ENCODE measurements around the gene KCNK3. TPM values are rescaled to one million over a fixed set of nuclear protein-coding genes. Genes with fewer than 3 reads are reported as not detected.

Gene KCNK3
- total and polyA plus RNA-seq, 2 of the 13 experiments (the other 11 are each of a cell fraction or from before 2014, with no cell fraction given) = not detected

DNA sequence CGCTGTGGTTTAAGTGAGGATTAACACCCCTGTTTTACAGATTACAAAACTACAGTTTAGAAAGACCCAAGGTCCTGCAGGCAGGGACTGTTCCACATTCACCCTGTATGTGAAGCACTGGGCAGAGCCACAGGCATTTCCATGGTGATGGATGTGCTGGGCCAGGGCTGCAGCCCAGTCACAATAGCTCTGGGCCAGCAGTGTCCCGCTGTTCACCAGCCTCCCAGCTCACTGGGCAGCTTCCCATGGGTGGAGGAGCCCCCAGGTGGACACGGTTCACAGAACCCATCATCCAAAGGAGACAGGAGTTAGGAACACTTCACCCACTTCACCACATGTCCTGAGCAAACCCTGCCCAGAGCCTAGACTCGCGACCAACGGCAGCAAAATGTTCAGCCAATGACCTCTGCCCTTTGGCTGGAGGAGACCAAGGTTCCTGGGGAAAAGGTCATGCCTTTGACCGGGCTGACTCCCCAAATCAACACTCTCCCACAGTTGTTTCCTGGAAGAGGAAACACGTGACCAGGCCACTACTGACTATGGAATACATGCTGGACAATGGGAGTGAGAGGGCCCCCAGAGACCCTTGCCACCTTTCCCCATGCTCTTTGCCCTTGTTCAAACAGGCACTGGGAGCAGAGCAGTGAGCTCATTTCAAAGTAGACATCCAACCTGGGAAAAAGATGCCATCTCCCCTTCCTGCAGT is 43.5 kb downstream of the KCNK3 start (continued):
- TF ChIP-seq, protein P1, sequence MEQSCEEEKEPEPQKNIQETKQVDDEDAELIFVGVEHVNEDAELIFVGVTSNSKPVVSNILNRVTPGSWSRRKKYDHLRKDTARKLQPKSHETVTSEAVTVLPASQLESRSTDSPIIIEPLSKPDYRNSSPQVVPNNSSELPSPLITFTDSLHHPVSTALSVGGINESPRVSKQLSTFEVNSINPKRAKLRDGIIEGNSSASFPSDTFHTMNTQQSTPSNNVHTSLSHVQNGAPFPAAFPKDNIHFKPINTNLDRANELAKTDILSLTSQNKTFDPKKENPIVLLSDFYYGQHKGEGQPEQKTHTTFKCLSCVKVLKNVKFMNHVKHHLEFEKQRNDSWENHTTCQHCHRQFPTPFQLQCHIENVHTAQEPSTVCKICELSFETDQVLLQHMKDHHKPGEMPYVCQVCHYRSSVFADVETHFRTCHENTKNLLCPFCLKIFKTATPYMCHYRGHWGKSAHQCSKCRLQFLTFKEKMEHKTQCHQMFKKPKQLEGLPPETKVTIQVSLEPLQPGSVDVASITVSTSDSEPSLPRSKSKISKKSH (CRISPR knock-in tag; IDR thresholded peaks at IDR 0.05; ENCODE audit: borderline replicate concordance) = no peak
- TF ChIP-seq ARHGAP35 (CRISPR knock-in tag; IDR thresholded peaks at IDR 0.05; ENCODE audit: borderline replicate concordance) = no peak
- no peak for TF ChIP-seq HCFC1 (IDR thresholded peaks at IDR 0.05; ENCODE audit: low read depth, low read length)
- no peak for TF ChIP-seq ZNF354B (CRISPR knock-in tag; IDR thresholded peaks at IDR 0.05)
- TF ChIP-seq ZBTB20 (CRISPR knock-in tag; IDR thresholded peaks at IDR 0.05; ENCODE audit: borderline replicate concordance, low read depth) = peak; percentile 87; the same call in 1 of the 2 replicates
- TF ChIP-seq, protein P2, sequence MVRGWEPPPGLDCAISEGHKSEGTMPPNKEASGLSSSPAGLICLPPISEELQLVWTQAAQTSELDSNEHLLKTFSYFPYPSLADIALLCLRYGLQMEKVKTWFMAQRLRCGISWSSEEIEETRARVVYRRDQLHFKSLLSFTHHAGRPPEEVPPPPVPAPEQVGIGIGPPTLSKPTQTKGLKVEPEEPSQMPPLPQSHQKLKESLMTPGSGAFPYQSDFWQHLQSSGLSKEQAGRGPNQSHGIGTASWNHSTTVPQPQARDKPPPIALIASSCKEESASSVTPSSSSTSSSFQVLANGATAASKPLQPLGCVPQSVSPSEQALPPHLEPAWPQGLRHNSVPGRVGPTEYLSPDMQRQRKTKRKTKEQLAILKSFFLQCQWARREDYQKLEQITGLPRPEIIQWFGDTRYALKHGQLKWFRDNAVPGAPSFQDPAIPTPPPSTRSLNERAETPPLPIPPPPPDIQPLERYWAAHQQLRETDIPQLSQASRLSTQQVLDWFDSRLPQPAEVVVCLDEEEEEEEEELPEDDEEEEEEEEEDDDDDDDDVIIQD (CRISPR knock-in tag; IDR thresholded peaks at IDR 0.05; ENCODE audit: low read depth) = peak; percentile 71; the same call in 1 of the 2 replicates
- TF ChIP-seq ZMAT3 (CRISPR knock-in tag; conservative IDR thresholded peaks at IDR 0.05) = no peak
- TF ChIP-seq BRD4 (CRISPR knock-in tag; IDR thresholded peaks at IDR 0.05) = no peak
- no peak for TF ChIP-seq ZBTB21 (CRISPR knock-in tag; IDR thresholded peaks at IDR 0.05)
- TF ChIP-seq, protein P3, sequence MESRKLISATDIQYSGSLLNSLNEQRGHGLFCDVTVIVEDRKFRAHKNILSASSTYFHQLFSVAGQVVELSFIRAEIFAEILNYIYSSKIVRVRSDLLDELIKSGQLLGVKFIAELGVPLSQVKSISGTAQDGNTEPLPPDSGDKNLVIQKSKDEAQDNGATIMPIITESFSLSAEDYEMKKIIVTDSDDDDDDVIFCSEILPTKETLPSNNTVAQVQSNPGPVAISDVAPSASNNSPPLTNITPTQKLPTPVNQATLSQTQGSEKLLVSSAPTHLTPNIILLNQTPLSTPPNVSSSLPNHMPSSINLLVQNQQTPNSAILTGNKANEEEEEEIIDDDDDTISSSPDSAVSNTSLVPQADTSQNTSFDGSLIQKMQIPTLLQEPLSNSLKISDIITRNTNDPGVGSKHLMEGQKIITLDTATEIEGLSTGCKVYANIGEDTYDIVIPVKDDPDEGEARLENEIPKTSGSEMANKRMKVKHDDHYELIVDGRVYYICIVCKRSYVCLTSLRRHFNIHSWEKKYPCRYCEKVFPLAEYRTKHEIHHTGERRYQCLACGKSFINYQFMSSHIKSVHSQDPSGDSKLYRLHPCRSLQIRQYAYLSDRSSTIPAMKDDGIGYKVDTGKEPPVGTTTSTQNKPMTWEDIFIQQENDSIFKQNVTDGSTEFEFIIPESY (CRISPR knock-in tag; IDR thresholded peaks at IDR 0.05) = no peak
- no peak for TF ChIP-seq KLF12 (CRISPR knock-in tag; IDR thresholded peaks at IDR 0.05; ENCODE audit: borderline replicate concordance)
- peak; percentile 22; the same call in 1 of the 2 replicates for TF ChIP-seq ZMYM4 (CRISPR knock-in tag; IDR thresholded peaks at IDR 0.05)
- no peak for TF ChIP-seq ZNF143 (CRISPR knock-in tag; IDR thresholded peaks at IDR 0.05)
- TF ChIP-seq, protein P4, sequence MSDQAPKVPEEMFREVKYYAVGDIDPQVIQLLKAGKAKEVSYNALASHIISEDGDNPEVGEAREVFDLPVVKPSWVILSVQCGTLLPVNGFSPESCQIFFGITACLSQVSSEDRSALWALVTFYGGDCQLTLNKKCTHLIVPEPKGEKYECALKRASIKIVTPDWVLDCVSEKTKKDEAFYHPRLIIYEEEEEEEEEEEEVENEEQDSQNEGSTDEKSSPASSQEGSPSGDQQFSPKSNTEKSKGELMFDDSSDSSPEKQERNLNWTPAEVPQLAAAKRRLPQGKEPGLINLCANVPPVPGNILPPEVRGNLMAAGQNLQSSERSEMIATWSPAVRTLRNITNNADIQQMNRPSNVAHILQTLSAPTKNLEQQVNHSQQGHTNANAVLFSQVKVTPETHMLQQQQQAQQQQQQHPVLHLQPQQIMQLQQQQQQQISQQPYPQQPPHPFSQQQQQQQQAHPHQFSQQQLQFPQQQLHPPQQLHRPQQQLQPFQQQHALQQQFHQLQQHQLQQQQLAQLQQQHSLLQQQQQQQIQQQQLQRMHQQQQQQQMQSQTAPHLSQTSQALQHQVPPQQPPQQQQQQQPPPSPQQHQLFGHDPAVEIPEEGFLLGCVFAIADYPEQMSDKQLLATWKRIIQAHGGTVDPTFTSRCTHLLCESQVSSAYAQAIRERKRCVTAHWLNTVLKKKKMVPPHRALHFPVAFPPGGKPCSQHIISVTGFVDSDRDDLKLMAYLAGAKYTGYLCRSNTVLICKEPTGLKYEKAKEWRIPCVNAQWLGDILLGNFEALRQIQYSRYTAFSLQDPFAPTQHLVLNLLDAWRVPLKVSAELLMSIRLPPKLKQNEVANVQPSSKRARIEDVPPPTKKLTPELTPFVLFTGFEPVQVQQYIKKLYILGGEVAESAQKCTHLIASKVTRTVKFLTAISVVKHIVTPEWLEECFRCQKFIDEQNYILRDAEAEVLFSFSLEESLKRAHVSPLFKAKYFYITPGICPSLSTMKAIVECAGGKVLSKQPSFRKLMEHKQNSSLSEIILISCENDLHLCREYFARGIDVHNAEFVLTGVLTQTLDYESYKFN (CRISPR knock-in tag; conservative IDR thresholded peaks at IDR 0.05) = peak; percentile 95
- TF ChIP-seq RFX3 (CRISPR knock-in tag; IDR thresholded peaks at IDR 0.05) = no peak
- TF ChIP-seq SMC3 (IDR thresholded peaks at IDR 0.05; ENCODE audit: low read length) = no peak
- TF ChIP-seq ZNF234 (CRISPR knock-in tag; conservative IDR thresholded peaks at IDR 0.05) = no peak

All from HepG2 (cell line).